HS-27A (cell line): Measurements from ENCODE around the gene EML5.

Experiments used
- DNase-seq: peaks from one replicate; pipeline ENCODE4 v3.0.0-alpha.2; 2012; ENCODE audit warnings: low read depth, missing footprints

The EML5 gene

GRCh38 chr14:88614218-88614907 is 178.4 kb downstream of the EML5 start:
- peak; percentile 68 for DNase-seq

- peak; percentile 66 for DNase-seq
Measured at GRCh38 chr14:88613552-88614010, 179.2 kb downstream of the EML5 start.

GRCh38 chr14:88612981-88613380 is 179.8 kb downstream of the EML5 start:
- DNase-seq, result no peak

- no peak for DNase-seq
Measured at GRCh38 chr14:88611878-88612277, 180.9 kb downstream of the EML5 start.

GRCh38 chr14:88607829-88608228 is 184.9 kb downstream of the EML5 start:
- no peak for DNase-seq

- no peak for DNase-seq
Measured at GRCh38 chr14:88605594-88605993, 187.2 kb downstream of the EML5 start.

GRCh38 chr14:88604212-88604611 is 188.5 kb downstream of the EML5 start:
- DNase-seq, result no peak

- DNase-seq, result no peak
Measured at GRCh38 chr14:88599761-88600439, 192.9 kb downstream of the EML5 start.

- no peak for DNase-seq
Measured at GRCh38 chr14:88599326-88599725, 193.4 kb downstream of the EML5 start.

GRCh38 chr14:88598097-88598675 is 194.6 kb downstream of the EML5 start:
- no peak for DNase-seq

GRCh38 chr14:88597601-88598000 is 195.2 kb downstream of the EML5 start:
- no peak for DNase-seq

GRCh38 chr14:88597038-88597437 is 195.7 kb downstream of the EML5 start:
- no peak for DNase-seq

- no peak for DNase-seq
Measured at GRCh38 chr14:88592031-88592430, 200.7 kb downstream of the EML5 start.

GRCh38 chr14:88590173-88590572 is 202.6 kb downstream of the EML5 start:
- DNase-seq, result no peak

- no peak for DNase-seq
Measured at GRCh38 chr14:88588081-88588480, 204.7 kb downstream of the EML5 start.

GRCh38 chr14:88584451-88584850 is 208.3 kb downstream of the EML5 start:
- no peak for DNase-seq

GRCh38 chr14:88576222-88576621 is 216.5 kb downstream of the EML5 start:
- no peak for DNase-seq

GRCh38 chr14:88572117-88572516 is 220.6 kb downstream of the EML5 start:
- DNase-seq, result no peak

GRCh38 chr14:88568196-88568595 is 224.6 kb downstream of the EML5 start:
- DNase-seq, result no peak

GRCh38 chr14:88565427-88565826 is 227.3 kb downstream of the EML5 start:
- no peak for DNase-seq

GRCh38 chr14:88563845-88564244 is 228.9 kb downstream of the EML5 start:
- DNase-seq, result no peak

- peak; percentile 54 for DNase-seq
Measured at GRCh38 chr14:88562831-88563686, 229.7 kb downstream of the EML5 start, which contains the start of gene ZC3H14. TSS of gene ZC3H14 (plus strand) at chr14:88563037. CDS start at chr14:88563134, 97 bp downstream.
